ENCODE results near the gene KRT32.

Gene KRT32

GRCh38 chr17:41498276-41498675, 31.1 kb upstream of the KRT32 start:
- Histone ChIP-seq H3K4me3 (replicated peaks; ENCODE audit: insufficient read depth, low read length) (no peak overlapping the region), H3K27me3 (ENCODE audit: insufficient read depth, poor library complexity, severe bottlenecking) (no peaks in the 10 kb centered on the region), H3K27ac (replicated peaks) (peak overlapping the region; percentile 28)
- peak; percentile 61 to 66 for DNase-seq (ENCODE audit: low read depth in 1 of 2, low spot score in 1 of 2)
- TF ChIP-seq POLR2AphosphoS5 (IDR thresholded peaks at IDR 0.05; ENCODE audit: low read depth) = no peak
- peak; percentile 81 for TF ChIP-seq SPI1 (IDR thresholded peaks at IDR 0.05; ENCODE audit: borderline replicate concordance, low read depth)

- no peak overlapping the region for H3K27ac ChIP-seq (replicated peaks)
- H3K27me3 ChIP-seq (ENCODE audit: insufficient read depth, poor library complexity, severe bottlenecking) = no peaks in the 10 kb centered on the region
- DNase-seq (ENCODE audit: low read depth in 1 of 2, low spot score in 1 of 2) = peak; percentile 74 to 88
- no peak overlapping the region for H3K4me3 ChIP-seq (replicated peaks; ENCODE audit: insufficient read depth, low read length)
- peak; percentile 82 for TF ChIP-seq SPI1 (IDR thresholded peaks at IDR 0.05; ENCODE audit: borderline replicate concordance, low read depth)
- TF ChIP-seq POLR2AphosphoS5 (IDR thresholded peaks at IDR 0.05; ENCODE audit: low read depth) = no peak
- peak; percentile 24 for TF ChIP-seq REST (IDR thresholded peaks at IDR 0.05; ENCODE audit: insufficient replicate concordance, low read depth)
- peak; percentile 78 for TF ChIP-seq CTCF (IDR thresholded peaks at IDR 0.05; ENCODE audit: insufficient read depth, low read length)
- no peak for TF ChIP-seq GABPA (IDR thresholded peaks at IDR 0.05; ENCODE audit: low read depth)
Observed at GRCh38 chr17:41496803-41497484, 29.8 kb upstream of the KRT32 start.

GRCh38 chr17:41494524-41494923, 27.3 kb upstream of the KRT32 start:
- Histone ChIP-seq H3K4me3 (replicated peaks; ENCODE audit: insufficient read depth, low read length) (no peak overlapping the region), H3K27ac (replicated peaks) (no peak overlapping the region), H3K27me3 (ENCODE audit: insufficient read depth, poor library complexity, severe bottlenecking) (no peaks in the 10 kb centered on the region)
- no peak for DNase-seq (ENCODE audit: low read depth in 1 of 2, low spot score in 1 of 2)
- TF ChIP-seq GABPA (IDR thresholded peaks at IDR 0.05; ENCODE audit: low read depth) (no peak), SPI1 (IDR thresholded peaks at IDR 0.05; ENCODE audit: borderline replicate concordance, low read depth) (no peak), REST (IDR thresholded peaks at IDR 0.05; ENCODE audit: insufficient replicate concordance, low read depth) (no peak), CTCF (IDR thresholded peaks at IDR 0.05; ENCODE audit: insufficient read depth, low read length) (no peak), POLR2AphosphoS5 (IDR thresholded peaks at IDR 0.05; ENCODE audit: low read depth) (no peak)

- H3K27me3 ChIP-seq (ENCODE audit: insufficient read depth, poor library complexity, severe bottlenecking) = no peaks in the 10 kb centered on the region
- no peak for TF ChIP-seq REST (IDR thresholded peaks at IDR 0.05; ENCODE audit: insufficient replicate concordance, low read depth)
- no peak for TF ChIP-seq POLR2AphosphoS5 (IDR thresholded peaks at IDR 0.05; ENCODE audit: low read depth)
- TF ChIP-seq CTCF (IDR thresholded peaks at IDR 0.05; ENCODE audit: insufficient read depth, low read length) = no peak
- no peak for TF ChIP-seq GABPA (IDR thresholded peaks at IDR 0.05; ENCODE audit: low read depth)
- TF ChIP-seq SPI1 (IDR thresholded peaks at IDR 0.05; ENCODE audit: borderline replicate concordance, low read depth) = no peak
- no peak overlapping the region for H3K27ac ChIP-seq (replicated peaks)
- H3K4me3 ChIP-seq (replicated peaks; ENCODE audit: insufficient read depth, low read length) = no peak overlapping the region
- DNase-seq (ENCODE audit: low read depth in 1 of 2, low spot score in 1 of 2) = no peak
Observed at GRCh38 chr17:41492771-41493170, 25.6 kb upstream of the KRT32 start.
